Measurements from ENCODE around the gene MARS1. TPM values are rescaled to one million over a fixed set of nuclear protein-coding genes. Genes with fewer than 3 reads are reported as not detected.

Gene MARS1
- total RNA-seq, 4 donors from 2014 or later: 54.2 to 94.6 (median 69.6) TPM

- Histone ChIP-seq H3K36me3 (no peaks in the 10 kb centered on the region), H3K4me3 (no peak overlapping the region), H3K27ac (no peak overlapping the region), H3K9me3 (no peaks in the 10 kb centered on the region), H3K27me3 (peaks cover 0 to 76% (median 0%) of the 10 kb centered on the region in 4 donors), H3K4me1 (peaks cover 0 to under 1% (median 0%) of the 10 kb centered on the region in 3 donors)
- WGBS, 2 donors: 60 to 82% methylated on average over 3 to 5 of the region's 11 CpGs
- no peak for TF ChIP-seq POLR2A (IDR thresholded peaks at IDR 0.05)
- no peak for TF ChIP-seq CTCF (IDR thresholded peaks at IDR 0.05)
- intact Hi-C loops (cut with DNase I): no loop called here
- DNase-seq: no peak
Observed at GRCh38 chr12:57467915-57468314, 20.0 kb upstream of the MARS1 start.

GRCh38 chr12:57469296-57470164, 18.3 kb upstream of the MARS1 start:
- intact Hi-C loops (cut with DNase I): no loop called here
- peaks cover 0 to 86% (median 3%) of the 10 kb centered on the region in 4 donors for H3K27me3 ChIP-seq

GRCh38 chr12:57470286-57470969, 17.4 kb upstream of the MARS1 start:
- H3K4me3 ChIP-seq: no peak overlapping the region
- H3K4me1 ChIP-seq: peaks cover 5 to 8% (median 7%) of the 10 kb centered on the region in 3 donors
- H3K27me3 ChIP-seq: peaks cover 0 to 86% (median 10%) of the 10 kb centered on the region in 4 donors
- intact Hi-C loops (cut with DNase I): no loop called here
- TF ChIP-seq CTCF (IDR thresholded peaks at IDR 0.05) (no peak), POLR2A (IDR thresholded peaks at IDR 0.05) (no peak)
- H3K36me3 ChIP-seq: no peaks in the 10 kb centered on the region
- WGBS, 2 donors: 88 to 93% methylated on average over 8 to 9 of the region's 14 CpGs
- no peak for DNase-seq
- no peaks in the 10 kb centered on the region for H3K9me3 ChIP-seq
- H3K27ac ChIP-seq: no peak overlapping the region

More at GRCh38 chr12:57469296-57470164, 18.3 kb upstream of the MARS1 start:
- Histone ChIP-seq H3K9me3 (no peaks in the 10 kb centered on the region), H3K27ac (no peak overlapping the region), H3K36me3 (no peaks in the 10 kb centered on the region), H3K4me3 (no peak overlapping the region), H3K4me1 (no peaks in the 10 kb centered on the region)
- WGBS, 2 donors: 79 to 88% methylated on average over 8 to 9 of the region's 10 CpGs
- TF ChIP-seq CTCF (IDR thresholded peaks at IDR 0.05) (no peak), POLR2A (IDR thresholded peaks at IDR 0.05) (no peak)
- no peak for DNase-seq

- intact Hi-C loops (cut with DNase I): no loop called here
- WGBS, 2 donors: 73 to 94% methylated on average over 2 of the region's 4 CpGs
- no peak overlapping the region for H3K27ac ChIP-seq
- H3K27me3 ChIP-seq: peaks cover 2 to 92% (median 15%) of the 10 kb centered on the region in 4 donors
- no peak overlapping the region for H3K4me3 ChIP-seq
- no peak for DNase-seq
- peaks cover 12 to 15% (median 14%) of the 10 kb centered on the region in 3 donors for H3K4me1 ChIP-seq
- H3K36me3 ChIP-seq: no peaks in the 10 kb centered on the region
- TF ChIP-seq POLR2A (IDR thresholded peaks at IDR 0.05) (no peak), CTCF (IDR thresholded peaks at IDR 0.05) (no peak)
- no peaks in the 10 kb centered on the region for H3K9me3 ChIP-seq
Observed at GRCh38 chr12:57470970-57471656, 16.8 kb upstream of the MARS1 start.

Measured in esophagus squamous epithelium (tissue), 5 donors.